Chondrocyte (in vitro differentiated cells): ENCODE results near the gene MDN1. TPM values are rescaled to one million over a fixed set of nuclear protein-coding genes. Genes with fewer than 3 reads are reported as not detected.

Experiments used
- DNase-seq: peaks from one replicate; pipeline ENCODE4 v3.0.0; 2021; ENCODE audit warnings: mixed read lengths, low spot score
- H3K27ac Mint-ChIP-seq: one replicate; pipeline ENCODE4 v1.8.0; 2021; ENCODE audit warnings: mild to moderate bottlenecking, moderate library complexity, mixed read lengths; ENCODE audit not compliant: unreplicated experiment
- H3K27me3 Mint-ChIP-seq: 2 replicates; pipeline ENCODE4 v1.8.0; 2021; ENCODE audit warnings: low read depth, mixed read lengths
- H3K36me3 Mint-ChIP-seq: 2 replicates; pipeline ENCODE4 v1.8.0; 2021; ENCODE audit warnings: low read depth, mixed read lengths
- H3K4me1 Mint-ChIP-seq: 2 replicates; pipeline ENCODE4 v1.8.0; 2021; ENCODE audit warnings: low read depth, mild to moderate bottlenecking, mixed read lengths
- H3K4me3 Mint-ChIP-seq: one replicate; pipeline ENCODE4 v1.8.0; 2021; ENCODE audit warnings: mild to moderate bottlenecking, moderate library complexity, mixed read lengths; ENCODE audit not compliant: unreplicated experiment
- H3K9me3 Mint-ChIP-seq: 2 replicates; pipeline ENCODE4 v1.8.0; 2021; ENCODE audit warnings: low read depth, mixed read lengths
- total RNA-seq: library from RNA; stranded (reverse); gene quantifications from 3 replicates; pipeline ENCODE4 v1.2.1, GENCODE V29; 2021
- TF ChIP-seq, protein P1 (sequence below): fragments of 200-600 bp; sonication (generic); IDR thresholded peaks from 2 replicates; pipeline ENCODE4 v1.5.0; 2021; ENCODE audit warnings: antibody characterized with exemption, mild to moderate bottlenecking, moderate library complexity

MDN1 gene
- total RNA-seq, 1 donor from 2014 or later, result 35.8 TPM

DNA sequence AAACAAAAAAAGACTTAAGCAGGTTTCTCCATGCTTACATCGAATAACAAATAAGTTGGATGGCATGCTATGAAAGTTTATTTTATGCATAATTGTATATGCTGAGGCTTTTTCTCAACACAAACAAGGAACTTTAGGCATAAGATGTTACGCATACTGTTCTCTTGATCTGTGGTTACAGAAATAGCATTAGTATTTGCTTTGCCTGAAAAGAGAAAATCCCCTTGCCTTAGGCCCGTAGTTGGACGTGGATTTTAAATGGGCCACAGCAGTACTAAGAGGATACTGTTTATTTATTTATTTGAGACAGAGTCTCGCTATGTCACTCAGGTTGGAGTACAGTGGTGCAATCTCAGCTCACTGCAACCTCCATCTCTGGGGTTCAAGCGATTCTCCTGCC is 200.0 kb downstream of the MDN1 start:
- Mint-ChIP-seq H3K27me3 (no peaks in the 10 kb centered on the region), H3K9me3 (no peaks in the 10 kb centered on the region), H3K4me1 (no peaks in the 10 kb centered on the region), H3K27ac (no peak overlapping the region), H3K36me3 (peaks cover 13% of the 10 kb centered on the region), H3K4me3 (no peak overlapping the region)
- no peak for DNase-seq
- TF ChIP-seq, protein P1, sequence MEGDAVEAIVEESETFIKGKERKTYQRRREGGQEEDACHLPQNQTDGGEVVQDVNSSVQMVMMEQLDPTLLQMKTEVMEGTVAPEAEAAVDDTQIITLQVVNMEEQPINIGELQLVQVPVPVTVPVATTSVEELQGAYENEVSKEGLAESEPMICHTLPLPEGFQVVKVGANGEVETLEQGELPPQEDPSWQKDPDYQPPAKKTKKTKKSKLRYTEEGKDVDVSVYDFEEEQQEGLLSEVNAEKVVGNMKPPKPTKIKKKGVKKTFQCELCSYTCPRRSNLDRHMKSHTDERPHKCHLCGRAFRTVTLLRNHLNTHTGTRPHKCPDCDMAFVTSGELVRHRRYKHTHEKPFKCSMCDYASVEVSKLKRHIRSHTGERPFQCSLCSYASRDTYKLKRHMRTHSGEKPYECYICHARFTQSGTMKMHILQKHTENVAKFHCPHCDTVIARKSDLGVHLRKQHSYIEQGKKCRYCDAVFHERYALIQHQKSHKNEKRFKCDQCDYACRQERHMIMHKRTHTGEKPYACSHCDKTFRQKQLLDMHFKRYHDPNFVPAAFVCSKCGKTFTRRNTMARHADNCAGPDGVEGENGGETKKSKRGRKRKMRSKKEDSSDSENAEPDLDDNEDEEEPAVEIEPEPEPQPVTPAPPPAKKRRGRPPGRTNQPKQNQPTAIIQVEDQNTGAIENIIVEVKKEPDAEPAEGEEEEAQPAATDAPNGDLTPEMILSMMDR, result no peak

DNA sequence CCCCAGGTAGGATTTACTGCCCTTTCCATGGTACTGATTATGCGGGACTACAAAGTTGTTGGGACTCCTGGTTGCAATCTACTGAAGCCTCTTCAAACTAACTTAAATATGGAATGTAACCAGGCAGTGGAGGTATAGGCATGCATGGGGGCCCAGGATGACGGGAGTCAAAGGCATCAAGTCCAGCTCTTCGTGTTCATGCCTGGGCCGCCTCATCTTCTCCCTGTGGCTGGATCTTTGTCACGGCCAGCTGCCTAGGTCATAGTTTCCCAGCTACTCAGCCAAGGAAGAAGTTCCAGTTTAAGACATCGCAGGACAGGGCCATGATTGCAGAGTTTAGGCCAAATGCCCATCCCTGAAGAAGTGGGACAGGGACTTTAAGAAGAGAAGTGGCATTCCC is 201.6 kb downstream of the MDN1 start:
- Mint-ChIP-seq H3K4me3 (no peak overlapping the region), H3K4me1 (no peaks in the 10 kb centered on the region), H3K9me3 (no peaks in the 10 kb centered on the region), H3K27me3 (no peaks in the 10 kb centered on the region), H3K27ac (no peak overlapping the region), H3K36me3 (peaks cover 16% of the 10 kb centered on the region)
- TF ChIP-seq, protein P1, result no peak
- DNase-seq, result no peak

DNA sequence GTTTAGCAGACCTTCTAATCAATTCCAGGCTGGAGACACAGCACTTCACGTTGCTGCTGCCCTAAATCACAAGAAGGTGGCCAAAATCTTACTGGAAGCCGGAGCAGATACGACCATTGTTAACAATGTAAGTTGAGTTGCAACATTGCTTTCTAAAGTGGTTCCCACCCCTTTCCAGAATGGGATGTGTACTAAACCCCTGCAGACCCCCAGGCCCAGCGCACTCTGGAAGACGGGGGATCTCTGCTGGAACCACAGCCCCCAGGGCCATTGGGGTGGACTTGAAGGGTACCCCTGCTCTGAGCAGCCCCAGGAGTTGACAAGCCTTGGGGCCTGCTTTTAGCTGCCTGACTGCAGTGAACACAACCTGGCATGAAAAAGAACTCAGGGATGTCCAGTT is 203.1 kb downstream of the MDN1 start:
- Mint-ChIP-seq H3K4me1 (peaks cover 7% of the 10 kb centered on the region), H3K4me3 (no peak overlapping the region), H3K27ac (no peak overlapping the region), H3K9me3 (no peaks in the 10 kb centered on the region), H3K36me3 (peaks cover 17% of the 10 kb centered on the region), H3K27me3 (no peaks in the 10 kb centered on the region)
- no peak for DNase-seq
- TF ChIP-seq, protein P1, result no peak

DNA sequence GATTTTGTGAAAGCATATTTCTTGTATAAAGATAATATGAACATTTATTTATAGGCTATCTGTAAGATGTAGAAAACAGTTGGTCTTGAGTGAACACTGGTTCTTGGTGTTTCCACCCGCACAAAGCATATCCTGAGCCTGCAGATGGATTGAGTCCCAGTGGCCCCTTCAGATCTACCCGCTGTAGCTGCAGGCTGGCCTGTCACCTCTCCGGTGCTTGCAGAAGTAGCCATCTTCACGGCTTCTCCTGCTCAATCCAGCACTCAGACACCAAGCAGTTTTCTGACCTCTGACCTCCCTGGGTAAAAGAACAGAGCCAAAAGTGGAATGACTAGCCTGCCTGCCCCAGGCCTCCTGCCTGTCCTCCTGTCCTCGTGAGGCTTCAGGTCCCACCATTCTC is 203.7 kb downstream of the MDN1 start:
- H3K9me3 Mint-ChIP-seq, result no peaks in the 10 kb centered on the region
- DNase-seq, result no peak
- H3K4me3 Mint-ChIP-seq, result no peak overlapping the region
- peaks cover 17% of the 10 kb centered on the region for H3K36me3 Mint-ChIP-seq
- no peaks in the 10 kb centered on the region for H3K27me3 Mint-ChIP-seq
- TF ChIP-seq, protein P1, result no peak
- peaks cover 11% of the 10 kb centered on the region for H3K4me1 Mint-ChIP-seq
- H3K27ac Mint-ChIP-seq, result no peak overlapping the region

DNA sequence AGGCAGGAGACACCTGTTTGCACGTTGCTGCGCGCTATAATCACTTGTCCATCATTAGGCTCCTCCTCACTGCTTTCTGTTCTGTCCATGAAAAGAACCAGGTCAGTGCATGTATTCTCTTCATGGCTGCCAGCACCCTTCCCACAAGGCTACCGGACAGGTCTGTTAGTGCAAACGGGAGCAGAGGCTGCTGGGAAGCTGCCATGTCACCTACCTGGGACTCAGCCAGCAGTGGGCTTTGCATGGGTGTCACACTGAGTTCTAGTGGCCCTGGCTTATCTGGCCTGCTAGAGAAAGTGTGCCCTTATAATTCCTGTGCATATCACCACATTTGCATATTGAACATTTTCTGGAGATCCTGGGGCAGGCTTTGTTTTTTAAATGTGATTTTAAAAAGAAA is 205.8 kb downstream of the MDN1 start:
- H3K9me3 Mint-ChIP-seq, result no peaks in the 10 kb centered on the region
- H3K27ac Mint-ChIP-seq, result no peak overlapping the region
- peaks cover 15% of the 10 kb centered on the region for H3K36me3 Mint-ChIP-seq
- no peak overlapping the region for H3K4me3 Mint-ChIP-seq
- H3K4me1 Mint-ChIP-seq, result peaks cover 11% of the 10 kb centered on the region
- no peaks in the 10 kb centered on the region for H3K27me3 Mint-ChIP-seq
- no peak for DNase-seq
- TF ChIP-seq, protein P1, result no peak
